ENCODE data around the gene EYS. TPM values are rescaled to one million over a fixed set of nuclear protein-coding genes. Genes with fewer than 3 reads are reported as not detected.

The EYS gene
- total and polyA plus RNA-seq, 2 experiments from 2014 or later: 0.04 TPM; not detected in 1

DNA sequence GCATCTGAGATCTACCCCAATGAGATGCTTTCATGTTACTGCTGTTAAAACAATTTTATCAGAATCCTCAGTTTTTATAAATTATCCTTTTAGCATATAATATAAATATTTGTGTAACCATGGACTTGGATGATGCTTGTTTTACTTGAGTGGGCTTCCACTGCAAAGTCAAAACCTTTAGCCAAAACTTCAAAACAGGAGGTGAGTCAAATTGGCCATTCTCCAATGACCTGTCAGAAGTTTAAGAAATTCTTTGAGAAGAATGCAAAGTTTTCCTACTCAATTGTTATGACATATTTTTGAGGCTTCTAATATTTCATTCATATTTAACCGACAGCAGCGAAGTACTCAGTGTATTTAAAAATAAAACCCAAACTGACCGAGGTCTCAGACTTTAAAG, 507.9 kb downstream of the EYS start:
- no peak for DNase-seq
- Histone ChIP-seq H3K79me2 (ENCODE audit: insufficient read depth) (no peaks in the 10 kb centered on the region), H3K27me3 (replicated peaks; ENCODE audit: insufficient read depth) (no peaks in the 10 kb centered on the region), H3K9me2 (ENCODE audit: insufficient read depth) (no peaks in the 10 kb centered on the region), H3K9me3 (ENCODE audit: low read depth) (no peaks in the 10 kb centered on the region), H4K20me1 (ENCODE audit: insufficient read depth) (no peaks in the 10 kb centered on the region), H2AFZ (no peak overlapping the region), H3K9ac (no peak overlapping the region), H3K4me2 (ENCODE audit: unreplicated experiment) (no peak overlapping the region), H3K27ac (no peak overlapping the region), H3K36me3 (ENCODE audit: low read depth) (no peaks in the 10 kb centered on the region), H3K4me3 (no peak overlapping the region), H3F3A (ENCODE audit: insufficient read depth) (no peaks in the 10 kb centered on the region), H3K4me1 (ENCODE audit: insufficient read depth) (no peaks in the 10 kb centered on the region)
- no peak for TF ChIP-seq EZH2phosphoT487 (IDR thresholded peaks at IDR 0.05; ENCODE audit: insufficient read depth, low read depth)
- TF ChIP-seq EZH2 (IDR thresholded peaks at IDR 0.05; ENCODE audit: insufficient read depth, poor library complexity, severe bottlenecking): no peak
- WGBS, 2 experiments (ENCODE audit: low coverage in 1 of 2, low lambda C conversion rate in 2 of 2, missing lambda C conversion rate in 2 of 2): 34 to 42% methylated on average over 3 of the region's 3 CpGs
- in situ Hi-C loops (cut with MboI): no loop called here

DNA sequence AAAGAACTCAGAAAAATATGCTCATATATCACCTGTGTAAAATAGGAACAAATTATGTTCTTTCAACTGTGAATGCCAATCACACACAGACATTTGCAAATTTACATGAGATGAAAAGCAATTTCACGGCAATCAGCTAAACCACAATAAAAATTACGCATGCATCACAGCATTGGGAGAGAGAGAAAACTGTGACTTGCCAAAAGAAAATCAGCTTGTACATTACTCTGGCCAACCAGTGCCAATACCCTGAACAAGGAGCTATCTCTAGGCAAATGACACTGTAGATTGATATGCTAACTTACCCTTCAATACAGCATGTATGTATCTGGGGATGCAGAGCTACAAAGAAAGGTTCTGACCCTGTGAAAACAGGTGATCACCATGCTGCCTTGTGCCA, 515.6 kb downstream of the EYS start:
- Histone ChIP-seq H3K9me3 (ENCODE audit: low read depth) (no peaks in the 10 kb centered on the region), H3K79me2 (ENCODE audit: insufficient read depth) (no peaks in the 10 kb centered on the region), H3K27ac (no peak overlapping the region), H3K4me3 (no peak overlapping the region), H3K9ac (no peak overlapping the region), H3F3A (ENCODE audit: insufficient read depth) (no peaks in the 10 kb centered on the region), H2AFZ (no peak overlapping the region), H3K36me3 (ENCODE audit: low read depth) (no peaks in the 10 kb centered on the region), H3K27me3 (replicated peaks; ENCODE audit: insufficient read depth) (no peaks in the 10 kb centered on the region), H4K20me1 (ENCODE audit: insufficient read depth) (no peaks in the 10 kb centered on the region), H3K4me2 (ENCODE audit: unreplicated experiment) (no peak overlapping the region), H3K9me2 (ENCODE audit: insufficient read depth) (no peaks in the 10 kb centered on the region), H3K4me1 (ENCODE audit: insufficient read depth) (no peaks in the 10 kb centered on the region)
- WGBS, 2 experiments (ENCODE audit: low coverage in 1 of 2, low lambda C conversion rate in 2 of 2, missing lambda C conversion rate in 2 of 2): 28 to 34% methylated on average over 2 of the region's 2 CpGs
- in situ Hi-C loops (cut with MboI): no loop called here
- no peak for DNase-seq
- TF ChIP-seq EZH2 (IDR thresholded peaks at IDR 0.05; ENCODE audit: insufficient read depth, poor library complexity, severe bottlenecking): no peak
- TF ChIP-seq EZH2phosphoT487 (IDR thresholded peaks at IDR 0.05; ENCODE audit: insufficient read depth, low read depth): no peak

DNA sequence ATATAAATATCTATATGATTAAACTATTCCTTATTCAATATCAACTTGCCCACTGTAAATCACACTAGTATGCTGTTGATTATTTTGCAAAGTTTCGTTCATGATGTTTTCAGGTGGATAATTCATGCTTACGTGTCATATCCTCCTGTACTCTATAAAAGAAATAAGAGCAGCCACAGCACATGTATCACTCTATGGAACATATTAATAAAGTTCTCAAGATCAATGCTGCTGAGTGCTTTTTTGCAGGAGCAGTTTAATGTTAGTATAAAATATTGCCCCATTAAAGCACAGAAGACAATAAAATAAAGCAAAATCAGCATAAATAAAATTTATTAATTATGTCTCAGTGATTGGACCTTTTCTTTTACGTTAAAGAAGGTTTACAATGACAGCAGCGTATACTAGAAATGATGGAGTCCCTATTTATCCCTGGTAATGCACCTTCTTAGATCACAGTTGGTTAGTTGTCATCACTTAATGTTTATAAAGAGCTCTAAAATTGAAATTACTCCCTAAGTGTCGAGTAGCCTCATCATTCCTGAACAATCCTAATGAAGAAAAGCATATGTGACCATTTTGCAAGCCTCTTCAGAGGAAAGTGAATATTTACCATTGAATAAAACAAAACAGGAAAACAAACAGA, 517.7 kb downstream of the EYS start:
- no peak overlapping the region for H3K9ac ChIP-seq
- H3K79me2 ChIP-seq (ENCODE audit: insufficient read depth): no peaks in the 10 kb centered on the region
- H3K9me2 ChIP-seq (ENCODE audit: insufficient read depth): no peaks in the 10 kb centered on the region
- no peak overlapping the region for H3K4me3 ChIP-seq
- in situ Hi-C loops (cut with MboI): no loop called here
- H3K36me3 ChIP-seq (ENCODE audit: low read depth): no peaks in the 10 kb centered on the region
- H3K4me2 ChIP-seq (ENCODE audit: unreplicated experiment): no peak overlapping the region
- H2AFZ ChIP-seq: no peak overlapping the region
- H3K27ac ChIP-seq: no peak overlapping the region
- no peaks in the 10 kb centered on the region for H3K4me1 ChIP-seq (ENCODE audit: insufficient read depth)
- H3K27me3 ChIP-seq (replicated peaks; ENCODE audit: insufficient read depth): no peaks in the 10 kb centered on the region
- DNase-seq: no peak
- 11 to 16% methylated on average over 5 of the region's 5 CpGs for WGBS, 2 experiments (ENCODE audit: low coverage in 1 of 2, low lambda C conversion rate in 2 of 2, missing lambda C conversion rate in 2 of 2)
- H3K9me3 ChIP-seq (ENCODE audit: low read depth): no peaks in the 10 kb centered on the region
- TF ChIP-seq EZH2 (IDR thresholded peaks at IDR 0.05; ENCODE audit: insufficient read depth, poor library complexity, severe bottlenecking): no peak
- no peak for TF ChIP-seq EZH2phosphoT487 (IDR thresholded peaks at IDR 0.05; ENCODE audit: insufficient read depth, low read depth)
- no peaks in the 10 kb centered on the region for H3F3A ChIP-seq (ENCODE audit: insufficient read depth)
- no peaks in the 10 kb centered on the region for H4K20me1 ChIP-seq (ENCODE audit: insufficient read depth)

DNA sequence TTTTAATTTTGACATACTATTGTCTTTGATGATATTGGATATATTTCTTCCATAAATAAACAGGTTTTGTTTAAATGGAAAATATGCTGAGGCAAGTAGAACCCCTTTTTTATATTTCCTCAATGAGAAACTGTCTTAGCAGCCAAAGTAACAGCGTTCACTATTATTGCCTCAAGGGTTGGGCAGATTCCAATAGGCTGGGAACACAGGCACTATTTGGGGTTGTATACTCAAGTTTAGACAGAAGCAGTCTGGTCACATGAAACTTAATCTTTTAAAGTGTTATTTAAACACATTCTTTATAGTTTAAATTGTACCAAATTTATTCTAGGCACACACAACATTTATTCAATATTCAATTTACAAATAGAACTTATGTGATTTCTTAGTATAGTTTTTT, 520.2 kb downstream of the EYS start:
- Histone ChIP-seq H3K36me3 (ENCODE audit: low read depth) (no peaks in the 10 kb centered on the region), H4K20me1 (ENCODE audit: insufficient read depth) (no peaks in the 10 kb centered on the region), H3K9ac (no peak overlapping the region), H2AFZ (no peak overlapping the region), H3K4me3 (no peak overlapping the region), H3K9me3 (ENCODE audit: low read depth) (no peaks in the 10 kb centered on the region), H3K9me2 (ENCODE audit: insufficient read depth) (no peaks in the 10 kb centered on the region), H3K4me1 (ENCODE audit: insufficient read depth) (no peaks in the 10 kb centered on the region), H3K79me2 (ENCODE audit: insufficient read depth) (no peaks in the 10 kb centered on the region), H3K4me2 (ENCODE audit: unreplicated experiment) (no peak overlapping the region), H3F3A (ENCODE audit: insufficient read depth) (no peaks in the 10 kb centered on the region), H3K27ac (no peak overlapping the region), H3K27me3 (replicated peaks; ENCODE audit: insufficient read depth) (no peaks in the 10 kb centered on the region)
- TF ChIP-seq EZH2 (IDR thresholded peaks at IDR 0.05; ENCODE audit: insufficient read depth, poor library complexity, severe bottlenecking) (no peak), EZH2phosphoT487 (IDR thresholded peaks at IDR 0.05; ENCODE audit: insufficient read depth, low read depth) (no peak)
- DNase-seq: no peak
- WGBS, 2 experiments (ENCODE audit: low coverage in 1 of 2, low lambda C conversion rate in 2 of 2, missing lambda C conversion rate in 2 of 2): 0% methylated on average over 1 of the region's 1 CpG
- in situ Hi-C loops (cut with MboI): no loop called here

DNA sequence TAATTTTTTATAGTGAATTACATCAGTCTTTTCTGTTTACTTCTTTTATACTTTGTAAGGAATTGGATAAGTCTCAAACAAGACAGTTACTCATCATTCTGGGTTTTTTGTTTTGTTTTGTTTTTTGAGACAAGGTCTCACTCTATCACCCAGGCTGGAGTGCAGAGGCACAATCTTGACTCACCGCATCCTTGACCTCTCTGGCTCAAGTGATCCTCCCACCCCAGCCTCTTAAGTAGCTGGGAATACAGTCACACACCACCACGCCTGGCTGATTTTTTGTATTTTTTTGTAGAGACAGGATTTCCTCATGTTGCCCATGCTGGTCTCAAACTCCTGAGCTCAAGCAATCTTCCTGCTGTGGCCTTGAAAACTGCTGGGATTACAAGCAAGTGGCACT, 524.3 kb downstream of the EYS start:
- DNase-seq: no peak
- TF ChIP-seq EZH2 (IDR thresholded peaks at IDR 0.05; ENCODE audit: insufficient read depth, poor library complexity, severe bottlenecking) (no peak), EZH2phosphoT487 (IDR thresholded peaks at IDR 0.05; ENCODE audit: insufficient read depth, low read depth) (no peak)
- no peaks in the 10 kb centered on the region for H3K36me3 ChIP-seq (ENCODE audit: low read depth)
- in situ Hi-C loops (cut with MboI): no loop called here
- H3K79me2 ChIP-seq (ENCODE audit: insufficient read depth): no peaks in the 10 kb centered on the region
- WGBS, 2 experiments (ENCODE audit: low coverage in 1 of 2, low lambda C conversion rate in 2 of 2, missing lambda C conversion rate in 2 of 2): 30 to 37% methylated on average over 2 of the region's 2 CpGs
- no peaks in the 10 kb centered on the region for H3K4me1 ChIP-seq (ENCODE audit: insufficient read depth)
- H3K9me3 ChIP-seq (ENCODE audit: low read depth): no peaks in the 10 kb centered on the region
- no peak overlapping the region for H2AFZ ChIP-seq
- H3K4me2 ChIP-seq (ENCODE audit: unreplicated experiment): no peak overlapping the region
- H3K9ac ChIP-seq: no peak overlapping the region
- H3F3A ChIP-seq (ENCODE audit: insufficient read depth): no peaks in the 10 kb centered on the region
- no peaks in the 10 kb centered on the region for H3K27me3 ChIP-seq (replicated peaks; ENCODE audit: insufficient read depth)
- no peak overlapping the region for H3K27ac ChIP-seq
- H3K4me3 ChIP-seq: no peak overlapping the region
- H3K9me2 ChIP-seq (ENCODE audit: insufficient read depth): no peaks in the 10 kb centered on the region
- H4K20me1 ChIP-seq (ENCODE audit: insufficient read depth): no peaks in the 10 kb centered on the region

All from GM23248 (cell line).